HEK293T (cell line): ENCODE results near the gene CACNG3.

Experiments used
- ELF4 ChIP-seq: fragments of 450-650 bp; IDR thresholded peaks from 2 replicates; pipeline ENCODE4 v1.6.1; 2017; ENCODE audit warnings: antibody characterized with exemption
- FOXA1 ChIP-seq: fragments of 450-650 bp; IDR thresholded peaks from 2 replicates; pipeline ENCODE4 v1.6.1; 2016; ENCODE audit warnings: mild to moderate bottlenecking
- SUZ12 ChIP-seq: fragments of 450-650 bp; IDR thresholded peaks from 2 replicates; pipeline ENCODE4 v1.6.1; 2016; ENCODE audit warnings: mild to moderate bottlenecking
- TF ChIP-seq, protein P1 (sequence below): fragments of 450-650 bp; IDR thresholded peaks from 2 replicates; pipeline ENCODE4 v1.6.1; 2016

DNA sequence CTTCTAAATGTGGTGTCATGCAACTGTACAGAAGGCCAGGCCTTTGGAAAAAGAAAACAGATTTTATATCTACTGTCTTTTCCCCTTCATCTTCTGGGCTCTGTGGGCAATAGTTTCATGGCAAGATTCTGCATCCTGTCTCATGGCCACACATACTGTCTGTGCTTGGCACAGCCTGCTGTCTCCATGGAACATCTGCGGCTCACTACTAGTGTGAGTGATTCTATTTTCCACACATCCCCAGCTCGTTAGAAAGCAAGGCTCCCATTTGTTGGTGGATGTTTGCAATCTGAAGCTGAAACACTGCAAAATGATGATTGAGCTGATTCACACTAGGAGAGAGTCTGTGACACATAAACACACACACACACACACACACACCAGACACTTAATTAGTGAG lies 32.4 kb downstream of the CACNG3 start:
- TF ChIP-seq ELF4 (no peak), SUZ12 (no peak), FOXA1 (no peak)
- TF ChIP-seq, protein P1, sequence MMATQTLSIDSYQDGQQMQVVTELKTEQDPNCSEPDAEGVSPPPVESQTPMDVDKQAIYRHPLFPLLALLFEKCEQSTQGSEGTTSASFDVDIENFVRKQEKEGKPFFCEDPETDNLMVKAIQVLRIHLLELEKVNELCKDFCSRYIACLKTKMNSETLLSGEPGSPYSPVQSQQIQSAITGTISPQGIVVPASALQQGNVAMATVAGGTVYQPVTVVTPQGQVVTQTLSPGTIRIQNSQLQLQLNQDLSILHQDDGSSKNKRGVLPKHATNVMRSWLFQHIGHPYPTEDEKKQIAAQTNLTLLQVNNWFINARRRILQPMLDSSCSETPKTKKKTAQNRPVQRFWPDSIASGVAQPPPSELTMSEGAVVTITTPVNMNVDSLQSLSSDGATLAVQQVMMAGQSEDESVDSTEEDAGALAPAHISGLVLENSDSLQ: no peak
